NK-92 treated with Interleukin-12 subunit alpha and Interleukin-12 subunit beta, amount 100 ng/mL, for 24 hours (cell line): ENCODE results near the gene LGALS9C.
"Not testable (repeated sequence)": the region's sequence is repeated elsewhere in the genome, so short reads cannot be mapped to it uniquely, and the experiment has no call there.

Source experiments
- DNase-seq: peaks from one replicate; lab custom pipeline; 2025; lab: John Stamatoyannopoulos, UW

Gene LGALS9C

DNA sequence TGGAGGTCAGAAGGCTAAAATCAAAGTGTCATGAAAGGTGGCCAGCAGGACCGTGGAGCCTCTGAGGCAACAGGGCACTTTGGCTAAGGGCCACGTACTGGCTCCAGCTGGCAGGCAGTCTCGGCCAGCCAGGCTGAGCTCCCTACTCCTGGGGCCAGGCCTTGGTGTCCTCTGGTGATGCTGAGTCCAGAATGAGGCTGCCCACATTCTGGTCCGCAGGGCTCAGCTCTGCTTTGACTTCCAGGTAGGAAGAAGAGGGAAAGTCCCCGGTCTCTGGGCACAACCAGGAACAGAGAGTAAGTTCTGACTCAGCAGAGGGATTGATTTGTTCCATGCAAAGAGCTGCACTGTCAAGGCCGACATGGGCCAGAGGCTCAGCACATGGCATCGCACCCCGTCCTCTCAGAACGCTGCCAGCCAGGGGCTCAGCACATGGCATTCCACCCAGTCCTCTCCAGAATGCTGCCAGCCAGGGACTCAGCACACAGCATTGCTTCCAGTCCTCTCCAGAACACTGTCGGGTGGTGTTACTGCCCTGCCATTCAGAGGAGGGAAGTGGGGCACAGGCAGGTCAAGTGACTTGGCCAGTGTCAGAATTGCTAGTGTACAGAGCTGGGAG is 2.5 kb downstream of the LGALS9C start:
- DNase-seq = not testable (repeated sequence)

GRCh38 chr17:18481775-18482174 is 5.2 kb downstream of the LGALS9C start:
- DNase-seq = not testable (repeated sequence)

GRCh38 chr17:18485936-18486464 is 9.4 kb downstream of the LGALS9C start:
- not testable (repeated sequence) for DNase-seq

GRCh38 chr17:18487633-18488032 is 11.0 kb downstream of the LGALS9C start:
- DNase-seq = not testable (repeated sequence)

DNA sequence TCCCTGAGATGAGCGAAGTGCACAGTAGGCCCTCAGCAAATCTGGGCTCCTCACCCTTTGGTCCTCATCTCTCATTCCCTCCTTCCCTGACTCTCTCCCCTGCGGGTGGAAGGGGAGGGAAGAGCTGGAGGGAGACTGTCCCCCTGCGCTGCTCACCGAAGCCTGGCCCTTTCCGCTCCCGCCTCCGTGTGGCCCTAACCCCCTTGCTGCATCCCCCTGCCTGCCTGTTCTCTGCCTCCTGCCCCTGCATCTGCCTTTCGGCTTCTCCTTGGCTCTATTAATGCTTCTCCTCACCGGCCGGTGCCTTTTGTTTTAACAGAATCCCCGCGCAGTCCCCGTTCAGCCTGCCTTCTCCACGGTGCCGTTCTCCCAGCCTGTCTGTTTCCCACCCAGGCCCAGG is 12.0 kb downstream of the LGALS9C start:
- DNase-seq = not testable (repeated sequence)

- not testable (repeated sequence) for DNase-seq
These were observed 13.4 kb downstream of the LGALS9C start for GRCh38 chr17:18490016-18490415.

- DNase-seq = not testable (repeated sequence)
These were observed 16.3 kb downstream of the LGALS9C start for GRCh38 chr17:18492712-18493480.

GRCh38 chr17:18494250-18494768 is 17.7 kb downstream of the LGALS9C start:
- not testable (repeated sequence) for DNase-seq

DNA sequence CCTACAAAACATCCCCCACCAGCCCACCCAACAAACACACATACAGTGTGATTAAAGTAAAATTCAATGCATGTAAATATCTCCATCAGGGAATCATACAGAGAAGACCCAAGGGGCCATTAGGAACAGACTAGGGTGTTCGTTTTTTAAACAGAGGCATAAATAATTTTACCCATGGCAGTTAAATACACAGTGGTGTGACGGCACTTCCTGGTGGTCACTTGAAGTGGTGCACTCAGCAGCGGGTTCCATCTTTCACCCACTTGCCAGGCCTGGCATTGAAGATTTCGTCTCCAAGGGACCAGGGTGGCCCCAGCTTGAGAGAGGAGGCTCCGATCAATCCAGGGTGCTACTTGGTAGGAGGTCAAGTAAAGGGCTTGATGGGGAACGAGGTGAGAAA is 20.5 kb downstream of the LGALS9C start:
- DNase-seq = not testable (repeated sequence)

DNA sequence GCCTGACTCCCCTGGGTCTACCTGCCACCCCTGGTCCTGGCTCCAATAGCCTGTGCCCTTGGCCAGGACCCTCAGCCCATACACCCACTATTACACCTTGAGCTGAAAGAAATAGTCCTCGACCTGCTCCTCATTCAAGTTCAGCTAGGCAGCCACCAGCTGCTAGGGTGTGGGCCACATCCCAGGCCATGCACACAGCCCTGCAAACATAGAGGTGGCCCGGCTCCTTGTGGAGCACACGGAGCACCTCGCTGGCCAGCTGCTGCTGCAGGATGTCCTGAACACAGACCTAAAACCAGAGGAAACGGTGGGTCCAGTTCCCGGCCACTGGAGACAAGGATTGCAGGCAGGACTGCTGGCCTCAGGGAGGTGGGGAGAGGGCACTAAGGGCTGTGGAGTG is 22.5 kb downstream of the LGALS9C start:
- DNase-seq = not testable (repeated sequence)

GRCh38 chr17:18499756-18500155 is 23.2 kb downstream of the LGALS9C start:
- DNase-seq = not testable (repeated sequence)

- not testable (repeated sequence) for DNase-seq
These were observed 23.7 kb downstream of the LGALS9C start for GRCh38 chr17:18500281-18500680.

DNA sequence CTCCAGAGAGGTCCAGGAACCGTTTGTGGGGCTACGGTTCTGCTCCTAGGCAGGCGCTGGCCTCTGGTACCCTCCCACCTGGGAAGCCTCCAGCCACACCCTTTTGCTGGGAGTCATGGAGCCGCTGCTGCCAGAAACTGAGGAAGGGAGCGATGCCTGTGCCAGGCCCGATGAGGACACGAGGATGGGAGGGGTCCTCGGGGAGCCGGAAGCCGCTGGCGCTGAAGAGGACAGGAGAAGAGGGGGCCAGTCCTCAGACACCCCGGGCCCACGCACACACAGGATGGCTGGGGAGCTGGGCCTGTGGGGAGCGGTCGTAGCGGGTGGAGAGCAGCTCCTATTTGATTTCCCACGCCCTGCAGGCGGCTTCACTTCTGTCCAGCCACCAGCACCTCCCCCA is 24.2 kb downstream of the LGALS9C start:
- not testable (repeated sequence) for DNase-seq

- not testable (repeated sequence) for DNase-seq
These were observed 26.6 kb downstream of the LGALS9C start for GRCh38 chr17:18503221-18503620.

DNA sequence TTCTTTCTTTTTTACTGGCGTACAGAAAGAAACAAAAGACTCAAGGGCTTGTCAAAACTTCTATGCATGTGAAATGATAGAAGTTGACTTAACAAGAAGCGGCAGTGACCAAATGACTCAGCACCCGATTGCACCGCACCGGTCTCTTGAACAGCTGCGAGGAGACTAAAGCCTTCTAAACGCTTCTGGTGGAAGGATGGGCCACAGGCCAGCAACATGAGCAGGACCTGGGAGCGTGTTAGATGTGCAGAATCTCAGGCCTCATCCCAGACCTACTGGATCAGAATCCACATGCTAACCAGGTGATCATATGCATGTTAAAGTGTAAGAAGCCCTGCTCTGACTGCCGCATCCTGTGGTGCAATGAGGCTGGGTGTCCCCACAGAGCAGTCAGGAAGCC is 31.1 kb downstream of the LGALS9C start:
- not testable (repeated sequence) for DNase-seq

DNA sequence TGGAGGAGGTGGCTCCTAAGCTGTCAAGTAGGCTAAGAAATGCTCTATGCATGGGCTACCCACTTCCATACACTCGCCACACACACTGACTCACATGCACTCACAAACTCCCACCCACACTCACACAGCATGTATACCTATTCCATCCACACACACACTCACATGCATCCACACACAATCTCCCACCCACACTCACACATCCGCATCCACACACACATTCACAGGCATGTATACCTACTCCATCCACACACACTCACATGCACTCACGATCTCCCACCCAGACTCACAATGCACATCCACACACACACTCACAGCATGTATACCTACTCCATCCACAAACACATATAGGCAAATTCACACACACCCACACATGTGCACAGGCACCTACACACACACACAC is 32.1 kb downstream of the LGALS9C start:
- DNase-seq = not testable (repeated sequence)

DNA sequence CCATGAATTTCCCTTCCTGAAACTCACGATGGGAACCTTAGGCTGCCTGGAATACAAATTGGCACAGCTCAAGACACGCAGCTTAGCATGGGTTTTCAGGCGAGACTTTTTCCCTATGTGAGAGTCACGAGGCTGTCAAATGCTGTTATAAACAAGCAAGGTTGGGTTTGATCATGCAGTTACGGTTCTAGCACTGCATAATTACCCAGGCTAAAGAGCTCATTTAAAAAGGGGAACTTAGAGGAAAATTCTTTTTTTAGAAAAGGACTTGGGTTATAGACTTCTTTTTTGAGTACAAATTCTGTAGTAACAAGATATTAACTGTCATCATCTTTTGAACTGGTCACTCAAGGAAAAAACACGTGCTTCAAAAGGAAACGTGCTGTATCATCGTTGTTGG is 44.5 kb downstream of the LGALS9C start:
- DNase-seq = not testable (repeated sequence)

- DNase-seq = not testable (repeated sequence)
These were observed 48.4 kb downstream of the LGALS9C start for GRCh38 chr17:18525015-18525414.

GRCh38 chr17:18526168-18526800 is 49.7 kb downstream of the LGALS9C start:
- DNase-seq = not testable (repeated sequence)

GRCh38 chr17:18527354-18527753 is 50.8 kb downstream of the LGALS9C start:
- DNase-seq = not testable (repeated sequence)

DNA sequence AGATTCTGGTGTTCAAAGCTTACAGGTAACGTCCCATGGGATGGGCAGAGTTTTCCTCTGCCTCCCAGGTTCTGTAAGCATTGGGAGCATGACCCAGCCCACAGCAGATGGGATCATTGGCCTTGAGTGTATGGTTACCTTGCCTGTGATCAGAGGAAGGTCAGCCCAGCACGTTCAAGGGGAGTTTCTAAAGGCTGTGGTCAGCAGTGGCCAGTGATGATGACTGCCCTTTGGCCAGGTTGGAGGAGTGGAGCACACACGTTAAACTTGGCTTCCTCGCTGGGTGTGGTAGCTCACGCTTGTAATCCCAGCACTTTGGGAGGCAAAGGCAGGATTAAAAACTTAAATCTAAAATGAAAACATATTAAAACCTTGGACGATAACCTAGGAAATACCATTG is 51.8 kb downstream of the LGALS9C start:
- not testable (repeated sequence) for DNase-seq

GRCh38 chr17:18528899-18529500 is 52.4 kb downstream of the LGALS9C start:
- DNase-seq = not testable (repeated sequence)
